Measurements from ENCODE around the gene PI4K2B. TPM values are rescaled to one million over a fixed set of nuclear protein-coding genes. Genes with fewer than 3 reads are reported as not detected.
"Not testable (repeated sequence)": the region's sequence is repeated elsewhere in the genome, so short reads cannot be mapped to it uniquely, and the experiment has no call there.

The PI4K2B gene
- total and polyA plus RNA-seq, 10 of the 15 experiments (the other 5 are each of a cell fraction or from before 2014, with no cell fraction given), result 12.9 to 55.3 (median 40.7) TPM

DNA sequence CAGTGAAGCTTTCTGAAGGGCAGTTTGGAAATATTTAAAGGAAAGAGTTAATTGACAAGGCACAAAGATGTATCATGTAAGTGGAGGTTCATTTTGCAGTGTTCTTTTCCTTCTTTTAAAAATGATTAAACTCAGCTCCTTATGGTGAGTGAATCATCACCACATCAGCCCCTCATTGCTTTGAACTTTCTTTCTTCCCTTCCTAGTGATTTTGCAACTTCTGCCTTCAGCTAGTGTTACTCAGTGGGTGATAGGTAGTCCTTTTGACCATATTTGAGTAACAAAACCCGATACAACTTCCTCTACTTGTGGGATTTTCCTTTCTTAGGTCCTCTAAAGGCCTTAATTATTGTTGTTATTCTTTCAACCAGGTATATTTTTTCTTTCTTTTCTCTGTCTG is 86.9 kb downstream of the PI4K2B start:
- POLR2A ChIA-PET, result no interaction called here
- intact Hi-C loops (cut with micrococcal nuclease; ENCODE audit: unreplicated experiment), result no loop called here
- CTCF ChIA-PET, result interaction anchor here (2.1 to 3.5 kb wide), 2 partner anchors 8 to 11 kb away, joined by 7 to 19 read pairs; partner anchors contain the start of gene ZCCHC4

DNA sequence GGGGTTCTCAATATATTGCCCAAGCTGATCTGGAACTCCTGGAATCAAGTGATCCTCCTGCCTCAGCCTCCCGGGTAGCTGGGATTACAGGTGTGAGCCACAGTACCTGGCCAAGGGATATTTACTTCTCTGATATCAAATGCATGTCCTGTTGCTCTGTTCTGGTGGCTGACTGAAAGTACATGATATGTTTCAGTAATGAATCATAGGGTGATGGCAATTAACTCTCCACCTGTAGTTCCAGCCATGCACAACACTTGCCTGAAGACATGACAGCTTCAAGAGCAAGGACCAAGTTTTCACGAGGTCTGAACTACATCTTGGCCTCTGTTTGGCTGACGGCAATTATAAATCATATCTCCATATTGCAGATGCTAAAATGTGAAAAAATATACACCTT is 87.9 kb downstream of the PI4K2B start:
- H3K4me2 ChIP-seq (ENCODE audit: control insufficient read depth, insufficient read depth), result no peak overlapping the region

More for the DNA sequence above, 86.9 kb downstream of the PI4K2B start:
- in situ Hi-C loops (cut with MboI), result no loop called here
- ChIA-PET RAD21 (ENCODE audit: unreplicated experiment) (interaction anchor here (1.5 kb wide), 1 partner anchor 11 kb away, joined by 5 read pairs; no protein-coding TSS in a partner anchor), SMC1A (ENCODE audit: uncharacterized antibody, unreplicated experiment) (interaction anchor here (0.9 to 2.5 kb wide), 8 partner anchors 8 to 67 kb away, joined by 3 to 10 read pairs (median 4); partner anchors contain the start of gene ZCCHC4)
- 0% methylated on average over 1 of the region's 1 CpG for WGBS (ENCODE audit: insufficient coverage, insufficient replicate concordance, low lambda C conversion rate, missing lambda C conversion rate)
- H3K79me2 ChIP-seq (ENCODE audit: control insufficient read depth, insufficient read depth, low read length), result no peaks in the 10 kb centered on the region
- no peaks in the 10 kb centered on the region for H4K20me1 ChIP-seq (ENCODE audit: control insufficient read depth, insufficient read depth)
- H3K9ac ChIP-seq (ENCODE audit: control insufficient read depth, insufficient read depth, low read length), result no peak overlapping the region
- peak overlapping the region; percentile 28 for H2AFZ ChIP-seq (ENCODE audit: control insufficient read depth, low read depth, low read length)
- H3K27me3 ChIP-seq (replicated peaks in 1 of 2; ENCODE audit: control insufficient read depth in 2 of 2, insufficient read depth in 2 of 2, low read length in 1 of 2), result no peaks in the 10 kb centered on the region
- peaks cover 12% of the 10 kb centered on the region; the same call in 1 of the 2 replicates for H3K4me1 ChIP-seq (ENCODE audit: control insufficient read depth, insufficient read depth, low read length)
- BruUV-seq (replicated peaks), result no TSS peak
- peak overlapping the region; percentile 31 for H3K27ac ChIP-seq (ENCODE audit: control insufficient read depth, insufficient read depth)
- peak; percentile 93 for FAIRE-seq
- no peaks in the 10 kb centered on the region for H3K9me3 ChIP-seq (replicated peaks; ENCODE audit: control insufficient read depth, insufficient read depth, low read length)
- DNase-seq (ENCODE audit: low read depth, low spot score), result no peak
- H3K4me2 ChIP-seq (ENCODE audit: control insufficient read depth, insufficient read depth), result peak overlapping the region; percentile 59; the same call in 1 of the 2 replicates
- TF ChIP-seq FOS (IDR thresholded peaks at IDR 0.05; ENCODE audit: borderline replicate concordance, extremely low read depth, insufficient read length), result no peak
- 0 out of 4 replicates have a peak, but pooled peaks of 1 of the 2 experiments have one; percentile 43 for TF ChIP-seq SRF (IDR thresholded peaks at IDR 0.05; ENCODE audit: low read depth in 2 of 2, low read length in 2 of 2)
- H3K36me3 ChIP-seq (ENCODE audit: control insufficient read depth in 2 of 2, insufficient read depth in 2 of 2, low read length in 1 of 2), result no peaks in the 10 kb centered on the region; a peak in 2 of 4 replicates
- peak; percentile 53 for ATAC-seq
- H3K4me3 ChIP-seq, result no peak overlapping the region

DNA sequence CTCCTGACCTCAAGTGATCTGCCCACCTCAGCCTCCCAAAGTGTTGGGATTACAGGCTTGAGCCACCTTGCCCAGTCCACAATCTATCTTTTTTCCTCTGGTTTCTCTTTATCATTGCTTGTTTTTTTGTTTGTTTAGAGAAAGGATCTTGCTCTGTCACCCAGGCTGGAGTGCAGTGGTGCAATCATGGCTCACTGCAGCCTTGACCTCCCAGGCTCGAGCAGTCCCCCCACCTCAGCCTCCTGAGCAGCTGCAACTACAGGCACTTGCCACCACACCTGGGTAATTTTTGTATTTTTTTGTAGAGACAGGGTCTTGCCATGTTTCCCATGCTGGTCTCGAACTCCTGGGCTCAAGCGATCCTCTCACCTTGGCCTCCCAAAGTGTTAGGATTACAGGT is 94.6 kb downstream of the PI4K2B start:
- H3K4me2 ChIP-seq (ENCODE audit: control insufficient read depth, insufficient read depth); CTCF ChIA-PET; H3K4me1 ChIP-seq (ENCODE audit: control insufficient read depth, insufficient read depth, low read length); RAD21 ChIA-PET (ENCODE audit: unreplicated experiment); SMC1A ChIA-PET (ENCODE audit: uncharacterized antibody, unreplicated experiment); H3K79me2 ChIP-seq (ENCODE audit: control insufficient read depth, insufficient read depth, low read length); H3K27ac ChIP-seq (ENCODE audit: control insufficient read depth, insufficient read depth); H3K4me3 ChIP-seq; H2AFZ ChIP-seq (ENCODE audit: control insufficient read depth, low read depth, low read length); H3K9me3 ChIP-seq (replicated peaks; ENCODE audit: control insufficient read depth, insufficient read depth, low read length); in situ Hi-C loops (cut with MboI); BruUV-seq (replicated peaks); H3K36me3 ChIP-seq (ENCODE audit: control insufficient read depth in 2 of 2, insufficient read depth in 2 of 2, low read length in 1 of 2); FAIRE-seq; ATAC-seq; H3K9ac ChIP-seq (ENCODE audit: control insufficient read depth, insufficient read depth, low read length); intact Hi-C loops (cut with micrococcal nuclease; ENCODE audit: unreplicated experiment); DNase-seq (ENCODE audit: low read depth, low spot score); H4K20me1 ChIP-seq (ENCODE audit: control insufficient read depth, insufficient read depth); H3K27me3 ChIP-seq (replicated peaks in 1 of 2; ENCODE audit: control insufficient read depth in 2 of 2, insufficient read depth in 2 of 2, low read length in 1 of 2): not testable (repeated sequence)
- WGBS (ENCODE audit: insufficient coverage, insufficient replicate concordance, low lambda C conversion rate, missing lambda C conversion rate), result 100% methylated on average over 3 of the region's 3 CpGs
- POLR2A ChIA-PET, result interaction anchor here (1.0 kb wide), 1 partner anchor 21 kb away, joined by 4 read pairs; no protein-coding TSS in a partner anchor

More for the DNA sequence above, 87.9 kb downstream of the PI4K2B start:
- no peaks in the 10 kb centered on the region for H4K20me1 ChIP-seq (ENCODE audit: control insufficient read depth, insufficient read depth)
- WGBS (ENCODE audit: insufficient coverage, insufficient replicate concordance, low lambda C conversion rate, missing lambda C conversion rate), result 94% methylated on average over 3 of the region's 3 CpGs
- no TSS peak for BruUV-seq (replicated peaks)
- H3K4me1 ChIP-seq (ENCODE audit: control insufficient read depth, insufficient read depth, low read length), result peaks cover 12% of the 10 kb centered on the region; the same call in 1 of the 2 replicates
- no peak overlapping the region for H3K27ac ChIP-seq (ENCODE audit: control insufficient read depth, insufficient read depth)
- H3K79me2 ChIP-seq (ENCODE audit: control insufficient read depth, insufficient read depth, low read length), result no peaks in the 10 kb centered on the region
- ChIA-PET SMC1A (ENCODE audit: uncharacterized antibody, unreplicated experiment) (interaction anchor here (0.9 to 2.5 kb wide), 3 partner anchors 9 to 10 kb away, joined by 5 to 10 read pairs (median 5); partner anchors contain the start of gene ZCCHC4), RAD21 (ENCODE audit: unreplicated experiment) (interaction anchor here (1.1 kb wide), 1 partner anchor 9 kb away, joined by 3 read pairs; the partner anchor contains the start of gene ZCCHC4), POLR2A (no interaction called here), CTCF (interaction anchor here (2.1 to 3.5 kb wide), 2 partner anchors 9 to 10 kb away, joined by 7 to 19 read pairs; partner anchors contain the start of gene ZCCHC4)
- no peak for TF ChIP-seq TBL1XR1 (IDR thresholded peaks at IDR 0.05; ENCODE audit: low read depth, low read length)
- TF ChIP-seq CBX3 (IDR thresholded peaks at IDR 0.05; ENCODE audit: borderline replicate concordance, low read depth), result no peak
- no peak for TF ChIP-seq TCF12 (IDR thresholded peaks at IDR 0.05; ENCODE audit: low read depth, low read length)
- no peak for TF ChIP-seq DPF2 (IDR thresholded peaks at IDR 0.05)
- no peak for TF ChIP-seq ATF7 (IDR thresholded peaks at IDR 0.05; ENCODE audit: low read depth)
- no peak for TF ChIP-seq NFIC (IDR thresholded peaks at IDR 0.05; ENCODE audit: low read depth, low read length)
- TF ChIP-seq, protein P1, sequence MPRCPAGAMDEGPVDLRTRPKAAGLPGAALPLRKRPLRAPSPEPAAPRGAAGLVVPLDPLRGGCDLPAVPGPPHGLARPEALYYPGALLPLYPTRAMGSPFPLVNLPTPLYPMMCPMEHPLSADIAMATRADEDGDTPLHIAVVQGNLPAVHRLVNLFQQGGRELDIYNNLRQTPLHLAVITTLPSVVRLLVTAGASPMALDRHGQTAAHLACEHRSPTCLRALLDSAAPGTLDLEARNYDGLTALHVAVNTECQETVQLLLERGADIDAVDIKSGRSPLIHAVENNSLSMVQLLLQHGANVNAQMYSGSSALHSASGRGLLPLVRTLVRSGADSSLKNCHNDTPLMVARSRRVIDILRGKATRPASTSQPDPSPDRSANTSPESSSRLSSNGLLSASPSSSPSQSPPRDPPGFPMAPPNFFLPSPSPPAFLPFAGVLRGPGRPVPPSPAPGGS (IDR thresholded peaks at IDR 0.05; ENCODE audit: borderline replicate concordance, insufficient read depth, low read depth, low read length, poor library complexity, severe bottlenecking), result no peak
- TF ChIP-seq BACH1 (IDR thresholded peaks at IDR 0.05; ENCODE audit: borderline replicate concordance), result no peak
- H3K4me3 ChIP-seq, result no peak overlapping the region
- intact Hi-C loops (cut with micrococcal nuclease; ENCODE audit: unreplicated experiment) (no loop called here), in situ Hi-C loops (cut with MboI) (no loop called here)
- H3K27me3 ChIP-seq (replicated peaks in 1 of 2; ENCODE audit: control insufficient read depth in 2 of 2, insufficient read depth in 2 of 2, low read length in 1 of 2), result no peaks in the 10 kb centered on the region
- H2AFZ ChIP-seq (ENCODE audit: control insufficient read depth, low read depth, low read length), result no peak overlapping the region
- H3K36me3 ChIP-seq (ENCODE audit: control insufficient read depth in 2 of 2, insufficient read depth in 2 of 2, low read length in 1 of 2), result no peaks in the 10 kb centered on the region; a peak in 1 of 4 replicates
- peak; percentile 54 for ATAC-seq
- H3K9ac ChIP-seq (ENCODE audit: control insufficient read depth, insufficient read depth, low read length), result no peak overlapping the region
- H3K9me3 ChIP-seq (replicated peaks; ENCODE audit: control insufficient read depth, insufficient read depth, low read length), result no peaks in the 10 kb centered on the region
- DNase-seq (ENCODE audit: low read depth, low spot score), result no peak
- FAIRE-seq, result no peak
